ENCODE data around the gene PRLR.

Gene PRLR

GRCh38 chr5:35233601-35234000, 3.3 kb upstream of the PRLR start:
- no peak for DNase-seq (ENCODE audit: low read depth)

GRCh38 chr5:35233121-35233520, 2.8 kb upstream of the PRLR start:
- DNase-seq (ENCODE audit: low read depth), result no peak

GRCh38 chr5:35232124-35232523, 1.8 kb upstream of the PRLR start:
- no peak for DNase-seq (ENCODE audit: low read depth)

GRCh38 chr5:35229076-35230037, 930 bp downstream of the PRLR start:
- no peak for DNase-seq (ENCODE audit: low read depth)

GRCh38 chr5:35228310-35228709, 2.0 kb downstream of the PRLR start:
- DNase-seq (ENCODE audit: low read depth), result no peak

GRCh38 chr5:35227720-35228119, 2.6 kb downstream of the PRLR start:
- no peak for DNase-seq (ENCODE audit: low read depth)

GRCh38 chr5:35223787-35224395, 6.4 kb downstream of the PRLR start:
- DNase-seq (ENCODE audit: low read depth), result no peak

- no peak for DNase-seq (ENCODE audit: low read depth)
Measured at GRCh38 chr5:35220967-35221366, 9.3 kb downstream of the PRLR start.

GRCh38 chr5:35218981-35219380, 11.3 kb downstream of the PRLR start:
- no peak for DNase-seq (ENCODE audit: low read depth)

- no peak for DNase-seq (ENCODE audit: low read depth)
Measured at GRCh38 chr5:35214051-35214450, 16.2 kb downstream of the PRLR start.

GRCh38 chr5:35213608-35214007, 16.7 kb downstream of the PRLR start:
- no peak for DNase-seq (ENCODE audit: low read depth)

GRCh38 chr5:35212122-35212982, 17.9 kb downstream of the PRLR start:
- no peak for DNase-seq (ENCODE audit: low read depth)

- DNase-seq (ENCODE audit: low read depth), result no peak
Measured at GRCh38 chr5:35209862-35210261, 20.4 kb downstream of the PRLR start.

- DNase-seq (ENCODE audit: low read depth), result no peak
Measured at GRCh38 chr5:35205606-35206005, 24.7 kb downstream of the PRLR start.

GRCh38 chr5:35205186-35205585, 25.1 kb downstream of the PRLR start:
- no peak for DNase-seq (ENCODE audit: low read depth)

- no peak for DNase-seq (ENCODE audit: low read depth)
Measured at GRCh38 chr5:35203403-35203802, 26.9 kb downstream of the PRLR start.

GRCh38 chr5:35202319-35203111, 27.8 kb downstream of the PRLR start:
- DNase-seq (ENCODE audit: low read depth), result no peak

- DNase-seq (ENCODE audit: low read depth), result no peak
Measured at GRCh38 chr5:35201291-35201690, 29.0 kb downstream of the PRLR start.

- no peak for DNase-seq (ENCODE audit: low read depth)
Measured at GRCh38 chr5:35199886-35200285, 30.4 kb downstream of the PRLR start.

- no peak for DNase-seq (ENCODE audit: low read depth)
Measured at GRCh38 chr5:35198686-35199085, 31.6 kb downstream of the PRLR start.

GRCh38 chr5:35198075-35198474, 32.2 kb downstream of the PRLR start:
- DNase-seq (ENCODE audit: low read depth), result no peak

GRCh38 chr5:35197351-35197750, 32.9 kb downstream of the PRLR start:
- no peak for DNase-seq (ENCODE audit: low read depth)
